A673 (cell line): ENCODE results near the gene PALMD. TPM values are rescaled to one million over a fixed set of nuclear protein-coding genes. Genes with fewer than 3 reads are reported as not detected.

ENCODE experiments used
- BruUV-seq: library from RNA; stranded (reverse); fragments of 400-500 nt; replicated peaks from 2 replicates; lab custom pipeline; 2021; lab: Mats Ljungman, UMichigan
- CTCF ChIA-PET: fragments of 300-600 bp; sonication (Branson Sonifier 250); formaldehyde crosslinking; loops from one replicate; lab custom pipeline; 2022; ENCODE audit warnings: antibody characterized with exemption; lab: Charles Lee
- POLR2A ChIA-PET: fragments of 300-600 bp; sonication (Branson Sonifier 250); formaldehyde crosslinking; loops from one replicate; lab custom pipeline; 2022; ENCODE audit warnings: antibody characterized with exemption; ENCODE audit not compliant: low non-redundant PET; lab: Charles Lee
- DNase-seq: peaks from one replicate; pipeline ENCODE4 v3.0.0-alpha.2; 2015; ENCODE audit warnings: low spot score
- H3K27ac ChIP-seq: fragments of 200-600 bp; sonication (generic); 2 replicates; pipeline ENCODE4 v1.5.1; 2016; ENCODE audit warnings: mixed run types, low read depth, mild to moderate bottlenecking, mixed read lengths, antibody characterized with exemption, low read length; ENCODE audit not compliant: poor library complexity, severe bottlenecking
- H3K27me3 ChIP-seq: fragments of 200-600 bp; sonication (generic); replicated peaks from 2 replicates; pipeline ENCODE4 v1.6.1; 2017; ENCODE audit warnings: mixed run types, low read depth, mild to moderate bottlenecking, mixed read lengths, antibody characterized with exemption, low read length; ENCODE audit not compliant: insufficient read depth, poor library complexity
- H3K36me3 ChIP-seq: fragments of 200-600 bp; sonication (generic); 2 replicates; pipeline ENCODE4 v1.6.1; 2016; ENCODE audit warnings: mixed run types, mild to moderate bottlenecking, mixed read lengths, antibody characterized with exemption, low read length; ENCODE audit not compliant: insufficient read depth, poor library complexity, severe bottlenecking
- H3K4me1 ChIP-seq: fragments of 200-600 bp; sonication (generic); 2 replicates; pipeline ENCODE4 v1.6.1; 2017; ENCODE audit warnings: mixed run types, mild to moderate bottlenecking, mixed read lengths, antibody characterized with exemption, low read length; ENCODE audit not compliant: insufficient read depth, poor library complexity, severe bottlenecking
- H3K4me3 ChIP-seq: fragments of 200-600 bp; sonication (generic); 2 replicates; pipeline ENCODE4 v1.5.1; 2016; ENCODE audit warnings: low read depth, mixed run types, mild to moderate bottlenecking, mixed read lengths, low read length; ENCODE audit not compliant: poor library complexity, severe bottlenecking
- H3K9me3 ChIP-seq: fragments of 200-600 bp; sonication (generic); 2 replicates; pipeline ENCODE4 v1.6.1; 2016; ENCODE audit warnings: mixed run types, low read depth, mild to moderate bottlenecking, mixed read lengths, antibody characterized with exemption, low read length; ENCODE audit not compliant: poor library complexity, severe bottlenecking
- EZH2 ChIP-seq: fragments of 200-600 bp; sonication (generic); IDR thresholded peaks from 2 replicates; pipeline ENCODE4 v1.6.1; 2017; ENCODE audit warnings: borderline replicate concordance, low read depth, mild to moderate bottlenecking, mixed read lengths, antibody characterized with exemption, low read length; ENCODE audit not compliant: poor library complexity, severe bottlenecking
- intact Hi-C: fragments of 100-400 bp; cut with micrococcal nuclease; formaldehyde crosslinking; loops from one replicate; pipeline ENCODE4 v1.10.0; 2022; ENCODE audit not compliant: unreplicated experiment
- total RNA-seq: library from RNA; stranded (reverse); gene quantifications from 2 replicates; pipeline ENCODE4 v1.2.3, GENCODE V29; 2021
- TF ChIP-seq, protein P1 (sequence below): fragments of 300-800, 200-600 bp; sonication (generic); conservative IDR thresholded peaks from 2 replicates; pipeline ENCODE4 v1.5.1; 2017; ENCODE audit warnings: low read depth, mild to moderate bottlenecking, antibody characterized with exemption, low read length, moderate library complexity, mixed read lengths

PALMD gene
- total RNA-seq, 1 experiment from 2014 or later, result not detected

DNA sequence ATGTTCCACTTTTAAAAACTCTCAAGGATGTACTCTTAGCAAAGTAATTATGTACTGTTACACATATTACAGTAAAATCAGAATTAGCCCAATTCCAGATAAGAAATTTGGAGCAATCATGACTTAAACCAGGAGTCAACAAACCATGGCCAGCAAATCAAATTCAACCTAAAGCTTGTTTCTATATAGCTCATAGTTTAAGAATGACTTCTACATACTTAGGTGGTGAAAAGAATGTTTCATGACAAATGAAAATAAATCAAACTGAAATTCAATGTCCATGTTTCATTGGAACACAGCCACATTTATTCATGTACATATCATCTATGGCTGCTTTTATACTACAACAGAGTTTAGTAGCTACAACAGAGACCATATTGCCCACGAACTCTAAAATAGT, 85.5 kb downstream of the PALMD start:
- intact Hi-C loops, result loop anchor here (10.0 kb wide), 2 partner anchors 247 to 737 kb away; no protein-coding TSS in a partner anchor
- Histone ChIP-seq H3K9me3 (no peaks in the 10 kb centered on the region), H3K4me1 (peaks cover 25% of the 10 kb centered on the region), H3K36me3 (no peaks in the 10 kb centered on the region), H3K4me3 (no peak overlapping the region), H3K27me3 (no peaks in the 10 kb centered on the region), H3K27ac (no peak overlapping the region)
- ChIA-PET POLR2A (no interaction called here), CTCF (no interaction called here)
- TF ChIP-seq EZH2, result no peak
- no TSS peak for BruUV-seq
- no peak for DNase-seq

DNA sequence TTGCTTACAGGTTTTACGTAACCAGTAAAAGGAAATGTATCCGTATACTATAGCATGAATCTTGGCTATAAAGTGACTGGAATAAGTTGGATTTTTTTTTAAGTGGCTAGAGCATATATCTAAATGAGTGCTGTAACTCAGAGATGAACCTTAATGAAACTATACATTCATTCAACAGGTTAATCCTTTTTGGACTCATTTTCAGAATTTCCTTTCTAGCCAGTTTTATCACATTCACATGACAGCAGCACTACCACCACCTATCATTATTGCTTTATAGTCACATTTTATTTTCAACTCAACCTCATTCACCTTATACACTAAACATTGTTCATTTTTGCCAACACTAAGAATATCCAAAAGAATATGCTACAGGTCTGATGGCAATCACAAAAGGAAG, 89.9 kb downstream of the PALMD start:
- ChIA-PET CTCF (no interaction called here), POLR2A (no interaction called here)
- H3K4me3 ChIP-seq, result no peak overlapping the region
- no peaks in the 10 kb centered on the region for H3K36me3 ChIP-seq
- no peaks in the 10 kb centered on the region for H3K4me1 ChIP-seq
- BruUV-seq, result no TSS peak
- no peaks in the 10 kb centered on the region for H3K9me3 ChIP-seq
- no peak for TF ChIP-seq EZH2
- TF ChIP-seq, protein P1, sequence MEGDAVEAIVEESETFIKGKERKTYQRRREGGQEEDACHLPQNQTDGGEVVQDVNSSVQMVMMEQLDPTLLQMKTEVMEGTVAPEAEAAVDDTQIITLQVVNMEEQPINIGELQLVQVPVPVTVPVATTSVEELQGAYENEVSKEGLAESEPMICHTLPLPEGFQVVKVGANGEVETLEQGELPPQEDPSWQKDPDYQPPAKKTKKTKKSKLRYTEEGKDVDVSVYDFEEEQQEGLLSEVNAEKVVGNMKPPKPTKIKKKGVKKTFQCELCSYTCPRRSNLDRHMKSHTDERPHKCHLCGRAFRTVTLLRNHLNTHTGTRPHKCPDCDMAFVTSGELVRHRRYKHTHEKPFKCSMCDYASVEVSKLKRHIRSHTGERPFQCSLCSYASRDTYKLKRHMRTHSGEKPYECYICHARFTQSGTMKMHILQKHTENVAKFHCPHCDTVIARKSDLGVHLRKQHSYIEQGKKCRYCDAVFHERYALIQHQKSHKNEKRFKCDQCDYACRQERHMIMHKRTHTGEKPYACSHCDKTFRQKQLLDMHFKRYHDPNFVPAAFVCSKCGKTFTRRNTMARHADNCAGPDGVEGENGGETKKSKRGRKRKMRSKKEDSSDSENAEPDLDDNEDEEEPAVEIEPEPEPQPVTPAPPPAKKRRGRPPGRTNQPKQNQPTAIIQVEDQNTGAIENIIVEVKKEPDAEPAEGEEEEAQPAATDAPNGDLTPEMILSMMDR, result no peak
- intact Hi-C loops, result loop anchor here (10.0 kb wide), 2 partner anchors 251 to 741 kb away; no protein-coding TSS in a partner anchor
- DNase-seq, result no peak
- no peak overlapping the region for H3K27ac ChIP-seq
- H3K27me3 ChIP-seq, result no peaks in the 10 kb centered on the region

DNA sequence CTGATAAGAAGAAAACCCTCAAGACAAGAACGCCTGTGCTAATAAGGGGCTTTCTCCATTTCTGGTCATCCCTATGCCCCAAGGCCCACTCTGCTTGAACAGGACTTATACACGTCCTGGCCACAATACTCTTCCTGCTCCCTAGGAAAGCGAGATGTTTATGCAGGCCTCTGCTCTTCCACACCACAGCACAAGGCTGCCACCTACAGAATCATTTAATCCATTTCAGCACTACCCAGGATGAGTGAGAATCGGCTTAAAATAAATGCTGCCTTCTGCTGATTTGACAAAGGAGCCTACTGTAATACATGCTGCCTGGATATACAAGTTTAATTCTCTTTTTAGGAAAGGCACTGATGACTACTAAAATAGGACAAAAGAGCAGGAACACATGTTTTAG, 91.1 kb downstream of the PALMD start:
- TF ChIP-seq, protein P1, result peak; percentile 65
- no peak for TF ChIP-seq EZH2
- no TSS peak for BruUV-seq
- ChIA-PET POLR2A (no interaction called here), CTCF (no interaction called here)
- H3K27me3 ChIP-seq, result no peaks in the 10 kb centered on the region
- intact Hi-C loops, result loop anchor here (1.0 to 10.0 kb wide), 3 partner anchors 252 to 742 kb away; no protein-coding TSS in a partner anchor
- H3K4me1 ChIP-seq, result no peaks in the 10 kb centered on the region
- H3K9me3 ChIP-seq, result no peaks in the 10 kb centered on the region
- peak; percentile 78 for DNase-seq
- H3K27ac ChIP-seq, result no peak overlapping the region
- H3K4me3 ChIP-seq, result no peak overlapping the region
- no peaks in the 10 kb centered on the region for H3K36me3 ChIP-seq

DNA sequence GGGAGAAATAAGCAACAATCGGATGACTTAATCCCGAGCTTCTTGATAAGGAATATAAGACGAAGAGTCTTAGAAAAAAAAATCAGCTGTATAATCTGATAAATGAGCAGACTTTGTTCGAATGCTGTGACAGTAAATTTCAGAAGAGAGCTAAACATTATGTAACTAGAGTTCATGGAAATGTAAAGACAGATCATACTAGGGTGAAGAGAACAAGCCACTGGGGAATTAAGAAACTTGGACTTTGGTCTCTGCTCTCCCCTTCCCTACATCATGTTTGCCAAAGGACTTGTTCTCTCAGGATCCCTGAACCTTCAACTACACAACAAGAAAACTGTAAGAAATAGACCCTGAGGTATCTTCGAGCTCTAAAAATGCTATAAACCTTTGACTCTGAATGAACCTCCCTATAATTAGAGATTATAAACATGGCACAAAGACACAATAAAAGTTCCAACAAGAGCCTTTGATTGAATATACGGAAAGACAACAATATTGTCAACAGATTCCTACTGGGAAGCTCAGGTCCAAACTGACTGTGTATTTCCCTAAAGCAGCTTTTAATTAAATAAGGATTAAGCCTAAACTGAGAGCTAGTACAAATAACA, 93.0 kb downstream of the PALMD start:
- TF ChIP-seq, protein P1, result no peak
- no peak for TF ChIP-seq EZH2
- Histone ChIP-seq H3K9me3 (no peaks in the 10 kb centered on the region), H3K27ac (no peak overlapping the region), H3K4me3 (no peak overlapping the region), H3K36me3 (no peaks in the 10 kb centered on the region), H3K4me1 (no peaks in the 10 kb centered on the region), H3K27me3 (no peaks in the 10 kb centered on the region)
- ChIA-PET CTCF (no interaction called here), POLR2A (no interaction called here)
- BruUV-seq, result no TSS peak
- no peak for DNase-seq
- intact Hi-C loops, result loop anchor here (10.0 kb wide), 2 partner anchors 254 to 744 kb away; no protein-coding TSS in a partner anchor
